ENCODE measurements around the gene GPR152.

DNA sequence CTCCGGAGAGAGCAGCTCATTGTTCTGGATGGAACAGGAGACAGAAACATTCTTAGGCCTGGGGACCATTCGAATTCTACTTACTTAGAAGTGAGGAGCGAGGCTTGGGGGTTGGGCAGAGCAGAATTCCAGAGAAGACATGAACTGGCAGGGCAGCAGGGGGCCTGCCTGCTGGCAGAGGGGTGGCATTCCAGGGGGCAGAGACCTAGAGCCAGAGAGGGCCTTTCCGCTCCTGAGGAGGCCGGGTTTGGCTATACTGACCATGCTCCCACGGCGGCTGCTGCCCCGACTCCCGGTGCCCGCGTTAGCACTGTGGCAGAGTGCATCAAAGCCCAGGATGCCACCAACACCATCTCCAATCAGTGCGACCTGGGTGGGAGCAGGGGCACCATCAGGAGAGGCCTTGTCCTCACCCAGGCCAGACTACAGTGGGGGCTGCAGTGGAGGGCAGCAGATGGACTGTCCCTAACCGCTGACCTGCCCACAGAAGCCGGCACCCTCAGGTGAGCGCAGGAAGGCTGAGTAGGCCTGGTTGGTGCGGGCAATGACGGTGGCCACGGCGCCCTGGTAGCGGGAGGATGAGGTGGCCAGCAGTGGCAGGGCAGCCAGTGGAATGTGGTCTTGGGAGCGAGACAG, 45.2 kb upstream of the GPR152 start:
- TF ChIP-seq, protein P1, sequence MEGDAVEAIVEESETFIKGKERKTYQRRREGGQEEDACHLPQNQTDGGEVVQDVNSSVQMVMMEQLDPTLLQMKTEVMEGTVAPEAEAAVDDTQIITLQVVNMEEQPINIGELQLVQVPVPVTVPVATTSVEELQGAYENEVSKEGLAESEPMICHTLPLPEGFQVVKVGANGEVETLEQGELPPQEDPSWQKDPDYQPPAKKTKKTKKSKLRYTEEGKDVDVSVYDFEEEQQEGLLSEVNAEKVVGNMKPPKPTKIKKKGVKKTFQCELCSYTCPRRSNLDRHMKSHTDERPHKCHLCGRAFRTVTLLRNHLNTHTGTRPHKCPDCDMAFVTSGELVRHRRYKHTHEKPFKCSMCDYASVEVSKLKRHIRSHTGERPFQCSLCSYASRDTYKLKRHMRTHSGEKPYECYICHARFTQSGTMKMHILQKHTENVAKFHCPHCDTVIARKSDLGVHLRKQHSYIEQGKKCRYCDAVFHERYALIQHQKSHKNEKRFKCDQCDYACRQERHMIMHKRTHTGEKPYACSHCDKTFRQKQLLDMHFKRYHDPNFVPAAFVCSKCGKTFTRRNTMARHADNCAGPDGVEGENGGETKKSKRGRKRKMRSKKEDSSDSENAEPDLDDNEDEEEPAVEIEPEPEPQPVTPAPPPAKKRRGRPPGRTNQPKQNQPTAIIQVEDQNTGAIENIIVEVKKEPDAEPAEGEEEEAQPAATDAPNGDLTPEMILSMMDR (IDR thresholded peaks at IDR 0.05; ENCODE audit: extremely low read depth in 1 of 2, insufficient read depth in 1 of 2, low read depth in 1 of 2, low read length in 2 of 2), result no peak
- TF ChIP-seq, protein P2, sequence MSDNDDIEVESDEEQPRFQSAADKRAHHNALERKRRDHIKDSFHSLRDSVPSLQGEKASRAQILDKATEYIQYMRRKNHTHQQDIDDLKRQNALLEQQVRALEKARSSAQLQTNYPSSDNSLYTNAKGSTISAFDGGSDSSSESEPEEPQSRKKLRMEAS (IDR thresholded peaks at IDR 0.05; ENCODE audit: insufficient read depth, insufficient read length), result no peak
- TF ChIP-seq GATA2 (IDR thresholded peaks at IDR 0.05; ENCODE audit: insufficient read depth, insufficient read length, low read depth, low read length), result no peak
- no peak for TF ChIP-seq POLR2A (IDR thresholded peaks at IDR 0.05; ENCODE audit: low read depth, low read length)

Measured in endothelial cell of umbilical vein (primary cell).